Esophagus squamous epithelium (tissue), 5 donors: ENCODE results near the gene LAMA5. TPM values are rescaled to one million over a fixed set of nuclear protein-coding genes. Genes with fewer than 3 reads are reported as not detected.
A peak's percentile ranks its signal among the peaks of the same experiment; 100 is the strongest.

Source experiments
- DNase-seq: peaks from one replicate; lab custom pipeline; 2025; lab: John Stamatoyannopoulos, UW
- H3K27ac ChIP-seq, 4 donors: fragments of 200-600 bp; sonication (generic); one replicate each; pipeline ENCODE4 v1.5.1; 2016 to 2019; ENCODE audit warnings: mild to moderate bottlenecking in 1 of 4
- H3K27me3 ChIP-seq, 4 donors: fragments of 200-600 bp; sonication (generic); 1 replicate in 3 of 4; 2 replicates in 1 of 4; pipeline versions ENCODE4 v1.5.1 to v1.6.0; 2017 to 2021; ENCODE audit warnings: antibody characterized with exemption in 1 of 4
- H3K36me3 ChIP-seq, 3 donors: fragments of 200-600 bp; sonication (generic); one replicate each; pipeline ENCODE4 v1.5.1; 2016 to 2019
- H3K4me1 ChIP-seq, 3 donors: fragments of 200-600 bp; sonication (generic); one replicate each; pipeline ENCODE4 v1.5.1; 2017 to 2019
- H3K4me3 ChIP-seq, 4 donors: fragments of 200-600 bp; sonication (generic); 1 replicate in 3 of 4; 2 replicates in 1 of 4; pipeline ENCODE4 v1.5.1; 2016 to 2019; ENCODE audit warnings: mild to moderate bottlenecking in 2 of 4, moderate library complexity in 1 of 4
- H3K9me3 ChIP-seq, 3 donors: fragments of 200-600 bp; sonication (generic); one replicate each; pipeline ENCODE4 v1.5.1; 2016 to 2019
- POLR2A ChIP-seq, 4 donors: fragments of 450-650 bp; IDR thresholded peaks; one replicate each; pipeline ENCODE4 v1.6.1; 2017; ENCODE audit warnings: antibody characterized with exemption in 4 of 4, mild to moderate bottlenecking in 4 of 4, moderate library complexity in 3 of 4
- WGBS, 2 donors: methylation state at CpG; one replicate each; pipeline ENCODE4 v1.1.5; 2018; 5-methylcytosine and 5-hydroxymethylcytosine counted together
- intact Hi-C: fragments of 100-400 bp; cut with DNase I; formaldehyde crosslinking; loops from one replicate; pipeline ENCODE4 v1.15.0; 2022
- total RNA-seq, 4 donors: library from RNA; depleted of rRNA; stranded (reverse); fragments of >200 nt; gene quantifications; one replicate each; pipeline ENCODE4 v1.1.0, GENCODE V29; 2016
- TF ChIP-seq, protein P1 (sequence below), 6 experiments: fragments of 450-650 bp in 4 of 6; fragments of 200-600 bp in 2 of 6; sonication (generic) in 2 of 6; IDR thresholded peaks; one replicate each; pipeline ENCODE4 v1.5.1; 2016 to 2019; ENCODE audit warnings: antibody characterized with exemption in 6 of 6, mild to moderate bottlenecking in 4 of 6, moderate library complexity in 4 of 6
- donor health status: DM: yes; HTN: yes; CAD: no.

LAMA5 gene
- total RNA-seq, 4 donors from 2014 or later: 60.4 to 127 (median 98.9) TPM

- H3K27ac ChIP-seq: no peak overlapping the region
- H3K36me3 ChIP-seq: no peaks in the 10 kb centered on the region
- 78 to 82% methylated on average over 6 to 11 of the region's 22 CpGs for WGBS, 2 donors
- no peaks in the 10 kb centered on the region for H3K9me3 ChIP-seq
- H3K27me3 ChIP-seq: peaks cover 0 to 13% (median 0%) of the 10 kb centered on the region in 4 donors
- TF ChIP-seq, protein P1, sequence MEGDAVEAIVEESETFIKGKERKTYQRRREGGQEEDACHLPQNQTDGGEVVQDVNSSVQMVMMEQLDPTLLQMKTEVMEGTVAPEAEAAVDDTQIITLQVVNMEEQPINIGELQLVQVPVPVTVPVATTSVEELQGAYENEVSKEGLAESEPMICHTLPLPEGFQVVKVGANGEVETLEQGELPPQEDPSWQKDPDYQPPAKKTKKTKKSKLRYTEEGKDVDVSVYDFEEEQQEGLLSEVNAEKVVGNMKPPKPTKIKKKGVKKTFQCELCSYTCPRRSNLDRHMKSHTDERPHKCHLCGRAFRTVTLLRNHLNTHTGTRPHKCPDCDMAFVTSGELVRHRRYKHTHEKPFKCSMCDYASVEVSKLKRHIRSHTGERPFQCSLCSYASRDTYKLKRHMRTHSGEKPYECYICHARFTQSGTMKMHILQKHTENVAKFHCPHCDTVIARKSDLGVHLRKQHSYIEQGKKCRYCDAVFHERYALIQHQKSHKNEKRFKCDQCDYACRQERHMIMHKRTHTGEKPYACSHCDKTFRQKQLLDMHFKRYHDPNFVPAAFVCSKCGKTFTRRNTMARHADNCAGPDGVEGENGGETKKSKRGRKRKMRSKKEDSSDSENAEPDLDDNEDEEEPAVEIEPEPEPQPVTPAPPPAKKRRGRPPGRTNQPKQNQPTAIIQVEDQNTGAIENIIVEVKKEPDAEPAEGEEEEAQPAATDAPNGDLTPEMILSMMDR (IDR thresholded peaks at IDR 0.05): no peak
- TF ChIP-seq POLR2A (IDR thresholded peaks at IDR 0.05): no peak
- H3K4me3 ChIP-seq: no peak overlapping the region
- no peak for DNase-seq
- intact Hi-C loops: no loop called here
- peaks cover 16 to 22% (median 16%) of the 10 kb centered on the region in 3 donors for H3K4me1 ChIP-seq
These were observed 45.3 kb upstream of the LAMA5 start for GRCh38 chr20:62412194-62413024.

DNA sequence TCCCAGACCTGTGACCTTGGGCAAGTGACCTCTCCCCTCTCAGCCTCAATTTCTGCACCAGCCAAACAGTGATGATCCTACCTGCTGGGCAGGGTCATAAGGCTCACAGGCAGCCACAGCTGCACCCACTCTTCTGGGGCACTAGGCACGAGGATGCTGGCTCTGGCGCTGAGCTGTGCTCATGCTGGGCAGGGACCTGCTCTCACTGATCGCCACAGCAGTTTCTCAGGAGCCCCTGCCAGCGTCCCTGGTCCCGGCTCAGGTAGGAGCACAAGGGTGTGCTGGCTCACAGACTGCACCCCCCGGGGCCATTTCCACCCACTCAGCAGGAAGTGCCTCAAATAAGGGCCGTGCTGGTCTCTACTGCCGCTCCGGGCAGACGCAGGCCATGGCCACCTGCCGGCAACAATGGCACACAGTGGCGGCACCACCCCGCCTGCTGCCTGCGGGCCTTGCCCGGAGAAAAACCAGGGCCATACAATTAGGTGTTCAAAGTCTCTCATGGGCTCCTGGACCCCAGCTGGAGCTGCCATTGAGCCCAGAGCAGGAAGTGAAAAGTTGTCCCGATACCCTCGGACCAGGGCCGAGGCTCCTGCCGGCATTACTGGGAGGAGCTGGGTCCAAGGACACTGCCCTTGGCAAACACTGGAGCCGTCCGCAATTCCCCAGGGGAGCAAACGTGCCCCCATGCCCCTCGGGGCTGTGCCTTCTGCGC is 44.5 kb upstream of the LAMA5 start:
- WGBS, 2 donors: 0 to 20% methylated on average over 1 of the region's 24 CpGs
- Histone ChIP-seq H3K27ac (no peak overlapping the region), H3K4me3 (no peak overlapping the region)

GRCh38 chr20:62410746-62411478 is 43.8 kb upstream of the LAMA5 start:
- TF ChIP-seq POLR2A (IDR thresholded peaks at IDR 0.05): no peak
- TF ChIP-seq, protein P1 (IDR thresholded peaks at IDR 0.05): no peak
- no peaks in the 10 kb centered on the region for H3K9me3 ChIP-seq
- DNase-seq: no peak
- no peaks in the 10 kb centered on the region for H3K27me3 ChIP-seq
- no peak overlapping the region for H3K4me3 ChIP-seq
- no peak overlapping the region for H3K27ac ChIP-seq
- WGBS, 2 donors: 50 to 100% methylated on average over 2 to 4 of the region's 19 CpGs
- peaks cover 25 to 34% (median 26%) of the 10 kb centered on the region in 3 donors for H3K4me1 ChIP-seq
- no peaks in the 10 kb centered on the region for H3K36me3 ChIP-seq
- intact Hi-C loops: no loop called here

More for the DNA sequence above, 44.5 kb upstream of the LAMA5 start:
- Histone ChIP-seq H3K4me1 (peaks cover 18 to 26% (median 19%) of the 10 kb centered on the region in 3 donors), H3K9me3 (no peaks in the 10 kb centered on the region), H3K36me3 (no peaks in the 10 kb centered on the region), H3K27me3 (peaks cover 0 to 6% (median 0%) of the 10 kb centered on the region in 4 donors)
- no peak for TF ChIP-seq POLR2A (IDR thresholded peaks at IDR 0.05)
- TF ChIP-seq, protein P1 (IDR thresholded peaks at IDR 0.05): no peak
- no peak for DNase-seq
- intact Hi-C loops: no loop called here

- no peak for DNase-seq
- Histone ChIP-seq H3K36me3 (no peaks in the 10 kb centered on the region), H3K4me1 (peaks cover 31 to 41% (median 34%) of the 10 kb centered on the region in 3 donors), H3K4me3 (no peak overlapping the region), H3K27ac (no peak overlapping the region), H3K9me3 (no peaks in the 10 kb centered on the region), H3K27me3 (no peaks in the 10 kb centered on the region)
- 3 to 4% methylated on average over 4 to 9 of the region's 30 CpGs for WGBS, 2 donors
- intact Hi-C loops: no loop called here
- TF ChIP-seq POLR2A (IDR thresholded peaks at IDR 0.05): no peak
- TF ChIP-seq, protein P1 (IDR thresholded peaks at IDR 0.05): peak in 4 of 6 experiments; percentile 33 to 50 (median 40)
These were observed 43.0 kb upstream of the LAMA5 start for GRCh38 chr20:62409931-62410745.
